ENCODE results near the gene BAIAP3.

DNA sequence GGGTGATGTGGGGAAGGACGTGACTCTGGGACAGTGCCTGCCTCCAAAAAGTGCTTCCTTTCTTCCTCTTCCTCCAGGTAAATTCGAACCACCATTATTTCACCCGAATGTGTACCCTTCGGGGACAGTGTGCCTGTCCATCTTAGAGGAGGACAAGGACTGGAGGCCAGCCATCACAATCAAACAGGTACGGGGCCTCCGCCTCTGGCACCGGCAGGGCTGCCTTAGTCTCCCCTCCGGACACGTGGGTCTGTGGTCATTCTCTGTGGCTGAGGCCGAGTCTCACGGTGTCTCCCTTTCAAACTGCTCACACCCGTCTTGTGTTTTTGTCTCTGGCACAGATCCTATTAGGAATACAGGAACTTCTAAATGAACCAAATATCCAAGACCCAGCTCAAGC is 13.3 kb upstream of the BAIAP3 start:
- TF ChIP-seq CTCF (conservative IDR thresholded peaks at IDR 0.05; ENCODE audit: low read length): no peak
- no peak for TF ChIP-seq EZH2phosphoT487 (IDR thresholded peaks at IDR 0.05; ENCODE audit: borderline replicate concordance, low read depth, low read length)

All from OCI-LY7 (cell line).